A673 (cell line): ENCODE results near the gene SP6. TPM values are rescaled to one million over a fixed set of nuclear protein-coding genes. Genes with fewer than 3 reads are reported as not detected.

Source experiments
- BruUV-seq: library from RNA; stranded (reverse); fragments of 400-500 nt; replicated peaks from 2 replicates; lab custom pipeline; 2021; lab: Mats Ljungman, UMichigan
- CTCF ChIA-PET: fragments of 300-600 bp; sonication (Branson Sonifier 250); formaldehyde crosslinking; loops from one replicate; lab custom pipeline; 2022; ENCODE audit warnings: antibody characterized with exemption; lab: Charles Lee
- POLR2A ChIA-PET: fragments of 300-600 bp; sonication (Branson Sonifier 250); formaldehyde crosslinking; loops from one replicate; lab custom pipeline; 2022; ENCODE audit warnings: antibody characterized with exemption; ENCODE audit not compliant: low non-redundant PET; lab: Charles Lee
- DNase-seq: peaks from one replicate; pipeline ENCODE4 v3.0.0-alpha.2; 2015; ENCODE audit warnings: low spot score
- H3K27ac ChIP-seq: fragments of 200-600 bp; sonication (generic); 2 replicates; pipeline ENCODE4 v1.5.1; 2016; ENCODE audit warnings: mixed run types, low read depth, mild to moderate bottlenecking, mixed read lengths, antibody characterized with exemption, low read length; ENCODE audit not compliant: poor library complexity, severe bottlenecking
- H3K27me3 ChIP-seq: fragments of 200-600 bp; sonication (generic); replicated peaks from 2 replicates; pipeline ENCODE4 v1.6.1; 2017; ENCODE audit warnings: mixed run types, low read depth, mild to moderate bottlenecking, mixed read lengths, antibody characterized with exemption, low read length; ENCODE audit not compliant: insufficient read depth, poor library complexity
- H3K36me3 ChIP-seq: fragments of 200-600 bp; sonication (generic); 2 replicates; pipeline ENCODE4 v1.6.1; 2016; ENCODE audit warnings: mixed run types, mild to moderate bottlenecking, mixed read lengths, antibody characterized with exemption, low read length; ENCODE audit not compliant: insufficient read depth, poor library complexity, severe bottlenecking
- H3K4me1 ChIP-seq: fragments of 200-600 bp; sonication (generic); 2 replicates; pipeline ENCODE4 v1.6.1; 2017; ENCODE audit warnings: mixed run types, mild to moderate bottlenecking, mixed read lengths, antibody characterized with exemption, low read length; ENCODE audit not compliant: insufficient read depth, poor library complexity, severe bottlenecking
- H3K4me3 ChIP-seq: fragments of 200-600 bp; sonication (generic); 2 replicates; pipeline ENCODE4 v1.5.1; 2016; ENCODE audit warnings: low read depth, mixed run types, mild to moderate bottlenecking, mixed read lengths, low read length; ENCODE audit not compliant: poor library complexity, severe bottlenecking
- H3K9me3 ChIP-seq: fragments of 200-600 bp; sonication (generic); 2 replicates; pipeline ENCODE4 v1.6.1; 2016; ENCODE audit warnings: mixed run types, low read depth, mild to moderate bottlenecking, mixed read lengths, antibody characterized with exemption, low read length; ENCODE audit not compliant: poor library complexity, severe bottlenecking
- CTCF ChIP-seq: fragments of 300-800, 200-600 bp; sonication (generic); conservative IDR thresholded peaks from 2 replicates; pipeline ENCODE4 v1.5.1; 2017; ENCODE audit warnings: low read depth, mild to moderate bottlenecking, antibody characterized with exemption, low read length, moderate library complexity, mixed read lengths
- EZH2 ChIP-seq: fragments of 200-600 bp; sonication (generic); IDR thresholded peaks from 2 replicates; pipeline ENCODE4 v1.6.1; 2017; ENCODE audit warnings: borderline replicate concordance, low read depth, mild to moderate bottlenecking, mixed read lengths, antibody characterized with exemption, low read length; ENCODE audit not compliant: poor library complexity, severe bottlenecking
- intact Hi-C: fragments of 100-400 bp; cut with micrococcal nuclease; formaldehyde crosslinking; loops from one replicate; pipeline ENCODE4 v1.10.0; 2022; ENCODE audit not compliant: unreplicated experiment
- total RNA-seq: library from RNA; stranded (reverse); gene quantifications from 2 replicates; pipeline ENCODE4 v1.2.3, GENCODE V29; 2021

The SP6 gene
- total RNA-seq, 1 experiment from 2014 or later, result 0.15 TPM

DNA sequence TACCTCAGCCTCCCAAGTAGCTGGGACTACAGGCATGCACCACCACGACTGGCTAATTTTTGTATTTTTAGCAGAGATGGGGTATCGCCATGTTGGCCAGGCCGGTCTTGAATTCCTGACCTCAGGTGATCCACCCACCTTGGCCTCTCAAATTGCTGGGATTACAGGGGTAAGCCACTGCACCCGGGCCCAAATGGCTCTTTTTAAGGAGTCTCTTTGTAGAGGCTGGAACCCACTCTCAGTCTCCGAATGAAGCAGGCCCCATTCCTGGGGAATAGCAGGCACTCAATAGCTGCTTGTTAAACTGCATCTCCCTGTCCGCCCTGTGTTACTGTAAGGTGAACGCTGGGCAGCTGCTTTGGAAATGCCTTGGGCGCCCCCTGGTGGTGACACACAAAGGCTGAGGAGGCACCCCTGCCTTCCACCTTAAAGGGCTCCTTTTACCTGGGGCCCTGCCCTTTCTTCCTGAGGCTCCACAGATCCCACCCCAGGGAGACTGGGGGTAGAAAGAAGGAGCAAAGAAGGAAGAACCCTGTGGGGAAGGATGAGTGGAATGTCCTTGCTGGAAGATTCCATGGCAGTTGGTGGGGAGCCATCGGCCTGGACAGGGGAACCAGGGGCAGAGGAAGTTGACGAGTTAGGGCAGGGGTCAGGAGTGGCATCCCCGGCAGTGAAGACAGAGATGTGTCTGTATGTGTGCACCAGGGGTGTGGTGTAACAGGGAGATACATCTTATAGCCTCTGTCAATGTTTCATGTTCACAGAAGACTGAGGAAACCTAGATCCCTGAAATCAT lies 39.0 kb upstream of the SP6 start:
- no peaks in the 10 kb centered on the region for H3K36me3 ChIP-seq
- POLR2A ChIA-PET, result no interaction called here
- no peaks in the 10 kb centered on the region for H3K9me3 ChIP-seq
- no peaks in the 10 kb centered on the region for H3K4me1 ChIP-seq
- CTCF ChIA-PET, result interaction anchor here (0.6 to 1.5 kb wide), 4 partner anchors 43 to 138 kb away, joined by 3 to 19 read pairs (median 6); partner anchors contain the start of gene SCRN2
- no peak for TF ChIP-seq EZH2
- peak; percentile 78 for TF ChIP-seq CTCF
- H3K27ac ChIP-seq, result no peak overlapping the region
- H3K4me3 ChIP-seq, result no peak overlapping the region
- no TSS peak for BruUV-seq
- no peaks in the 10 kb centered on the region for H3K27me3 ChIP-seq
- peak; percentile 77 for DNase-seq
- intact Hi-C loops, result loop anchor here (2.0 kb wide), 1 partner anchor 49 kb away; the partner anchor contains the start of gene SCRN2

GRCh38 chr17:47888293-47888692 lies 37.3 kb upstream of the SP6 start:
- intact Hi-C loops, result no loop called here

More at GRCh38 chr17:47888293-47888692, 37.3 kb upstream of the SP6 start:
- no peak for DNase-seq
- TF ChIP-seq CTCF (no peak), EZH2 (no peak)
- H3K4me3 ChIP-seq, result no peak overlapping the region
- H3K36me3 ChIP-seq, result no peaks in the 10 kb centered on the region
- ChIA-PET POLR2A (no interaction called here), CTCF (interaction anchor here (0.6 kb wide), 2 partner anchors 46 to 155 kb away, joined by 3 to 4 read pairs; partner anchors contain the start of gene TBX21)
- H3K27me3 ChIP-seq, result no peaks in the 10 kb centered on the region
- no peaks in the 10 kb centered on the region for H3K9me3 ChIP-seq
- no TSS peak for BruUV-seq
- no peak overlapping the region for H3K27ac ChIP-seq
- H3K4me1 ChIP-seq, result no peaks in the 10 kb centered on the region
